NB4 (cell line): Measurements from ENCODE around the gene FMO5.
"Not testable (repeated sequence)": the region's sequence is repeated elsewhere in the genome, so short reads cannot be mapped to it uniquely, and the experiment has no call there.

Experiments
- DNase-seq: peaks from one replicate; pipeline ENCODE4 v3.0.0; 2010; ENCODE audit warnings: low read depth
- H3K4me3 ChIP-seq: one replicate; pipeline ENCODE4 v1.5.1; 2011; ENCODE audit warnings: mild to moderate bottlenecking, low read depth, low read length, moderate library complexity
- CTCF ChIP-seq: IDR thresholded peaks from one replicate; pipeline ENCODE4 v1.5.1; 2012; ENCODE audit warnings: low read depth, low read length
- MAX ChIP-seq: IDR thresholded peaks from 2 replicates; pipeline ENCODE4 v1.6.1; 2011; ENCODE audit warnings: low read depth, low read length
- MYC ChIP-seq: IDR thresholded peaks from 2 replicates; pipeline ENCODE4 v1.6.1; 2011; ENCODE audit warnings: low read depth, low read length
- POLR2A ChIP-seq: IDR thresholded peaks from 2 replicates; pipeline ENCODE4 v1.6.1; 2011; ENCODE audit warnings: mild to moderate bottlenecking; ENCODE audit not compliant: insufficient read length; ENCODE audit errors: extremely low read depth

Gene FMO5

GRCh38 chr1:147243228-147243685 lies 18.1 kb upstream of the FMO5 start:
- DNase-seq, result peak; percentile 62
- TF ChIP-seq CTCF (no peak), MAX (peak; percentile 11; the same call in 1 of the 2 replicates), POLR2A (no peak), MYC (0 out of 2 replicates have a peak, but pooled peaks have one; percentile 21)

GRCh38 chr1:147242449-147243227 lies 17.5 kb upstream of the FMO5 start, which contains the start of gene CHD1L:
Gene CHD1L (plus strand): TSS chr1:147242684. CDS start chr1:147242704, 20 bp downstream.
- peak; percentile 88 for TF ChIP-seq CTCF
- peak; percentile 84 for TF ChIP-seq MYC
- peak; percentile 80 for TF ChIP-seq MAX
- peak; percentile 67 for TF ChIP-seq POLR2A
- peak within 1 kb of the TSS; percentile 82 for H3K4me3 ChIP-seq
- peak; percentile 97 for DNase-seq

More at GRCh38 chr1:147243228-147243685, 18.1 kb upstream of the FMO5 start:
- H3K4me3 ChIP-seq, result peak overlapping the region; percentile 82

- H3K4me3 ChIP-seq, result peak overlapping the region; percentile 59
- DNase-seq, result no peak
- TF ChIP-seq MAX (no peak), MYC (no peak), POLR2A (no peak), CTCF (no peak)
Observed at GRCh38 chr1:147241934-147242448, 16.9 kb upstream of the FMO5 start.

- not testable (repeated sequence) for DNase-seq, H3K4me3 ChIP-seq
Observed at GRCh38 chr1:147240131-147240721, 15.1 kb upstream of the FMO5 start.

- TF ChIP-seq MYC, result no peak
- TF ChIP-seq MAX, result no peak
- no peak for TF ChIP-seq POLR2A
- TF ChIP-seq CTCF, result no peak
- no peak for DNase-seq
- H3K4me3 ChIP-seq, result no peak overlapping the region
Observed at GRCh38 chr1:147238925-147239820, 14.0 kb upstream of the FMO5 start.
